Adrenal gland (tissue), 5 donors: ENCODE results near the gene SYT1.

Experiments used
- POLR2A ChIP-seq, 2 donors: fragments of 450-650 bp; IDR thresholded peaks; one replicate each; pipeline ENCODE4 v1.6.1; 2017; ENCODE audit warnings: antibody characterized with exemption in 2 of 2, mild to moderate bottlenecking in 2 of 2, moderate library complexity in 1 of 2
- TF ChIP-seq, protein P1 (sequence below), 6 experiments: fragments of 450-650 bp in 4 of 6; fragments of 200-600 bp in 2 of 6; sonication (generic) in 1 of 6; IDR thresholded peaks; 1 replicate in 5 of 6; 2 replicates in 1 of 6; pipeline versions ENCODE4 v1.5.1 to v1.8.0; 2016 to 2021; ENCODE audit warnings: antibody characterized with exemption in 6 of 6, mild to moderate bottlenecking in 2 of 6, moderate library complexity in 1 of 6
- donor health status: DM: no; HTN: no; CAD: no.

DNA sequence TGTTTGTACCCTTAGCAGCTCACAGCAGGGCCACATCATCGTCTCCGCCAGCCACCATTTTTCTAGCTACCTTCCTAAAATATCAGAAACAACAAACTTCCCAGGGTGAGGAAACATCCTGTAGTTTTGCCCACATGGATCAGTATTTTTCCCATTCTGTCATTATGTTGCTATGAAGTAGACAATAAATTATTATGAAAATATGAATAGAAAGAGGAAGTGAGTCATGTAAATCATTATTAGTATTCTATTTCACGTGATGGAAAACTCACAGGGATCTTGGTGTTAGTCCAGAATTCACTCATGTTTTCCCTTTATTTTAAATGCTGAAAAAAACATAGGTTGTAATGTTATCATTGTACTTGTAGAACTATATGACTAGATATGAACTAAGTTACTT, 319.4 kb downstream of the SYT1 start:
- TF ChIP-seq, protein P1, sequence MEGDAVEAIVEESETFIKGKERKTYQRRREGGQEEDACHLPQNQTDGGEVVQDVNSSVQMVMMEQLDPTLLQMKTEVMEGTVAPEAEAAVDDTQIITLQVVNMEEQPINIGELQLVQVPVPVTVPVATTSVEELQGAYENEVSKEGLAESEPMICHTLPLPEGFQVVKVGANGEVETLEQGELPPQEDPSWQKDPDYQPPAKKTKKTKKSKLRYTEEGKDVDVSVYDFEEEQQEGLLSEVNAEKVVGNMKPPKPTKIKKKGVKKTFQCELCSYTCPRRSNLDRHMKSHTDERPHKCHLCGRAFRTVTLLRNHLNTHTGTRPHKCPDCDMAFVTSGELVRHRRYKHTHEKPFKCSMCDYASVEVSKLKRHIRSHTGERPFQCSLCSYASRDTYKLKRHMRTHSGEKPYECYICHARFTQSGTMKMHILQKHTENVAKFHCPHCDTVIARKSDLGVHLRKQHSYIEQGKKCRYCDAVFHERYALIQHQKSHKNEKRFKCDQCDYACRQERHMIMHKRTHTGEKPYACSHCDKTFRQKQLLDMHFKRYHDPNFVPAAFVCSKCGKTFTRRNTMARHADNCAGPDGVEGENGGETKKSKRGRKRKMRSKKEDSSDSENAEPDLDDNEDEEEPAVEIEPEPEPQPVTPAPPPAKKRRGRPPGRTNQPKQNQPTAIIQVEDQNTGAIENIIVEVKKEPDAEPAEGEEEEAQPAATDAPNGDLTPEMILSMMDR (IDR thresholded peaks at IDR 0.05) = no peak
- no peak for TF ChIP-seq POLR2A (IDR thresholded peaks at IDR 0.05)
